ENCODE data around the gene PCP2.
A peak's percentile ranks its signal among the peaks of the same experiment; 100 is the strongest.

PCP2 gene

GRCh38 chr19:7638802-7639465 is 5.4 kb upstream of the PCP2 start:
- no peak for DNase-seq (ENCODE audit: low read depth)

GRCh38 chr19:7637374-7638256 is 4.1 kb upstream of the PCP2 start:
- DNase-seq (ENCODE audit: low read depth), result no peak

GRCh38 chr19:7636691-7637373 is 3.3 kb upstream of the PCP2 start, which contains the start of gene STXBP2:
Gene STXBP2, plus strand, starts transcription at chr19:7637110. Its CDS starts 40 bp downstream, at chr19:7637150.
- peak; percentile 90 for DNase-seq (ENCODE audit: low read depth)

GRCh38 chr19:7636317-7636690 is 2.8 kb upstream of the PCP2 start:
- no peak for DNase-seq (ENCODE audit: low read depth)

DNA sequence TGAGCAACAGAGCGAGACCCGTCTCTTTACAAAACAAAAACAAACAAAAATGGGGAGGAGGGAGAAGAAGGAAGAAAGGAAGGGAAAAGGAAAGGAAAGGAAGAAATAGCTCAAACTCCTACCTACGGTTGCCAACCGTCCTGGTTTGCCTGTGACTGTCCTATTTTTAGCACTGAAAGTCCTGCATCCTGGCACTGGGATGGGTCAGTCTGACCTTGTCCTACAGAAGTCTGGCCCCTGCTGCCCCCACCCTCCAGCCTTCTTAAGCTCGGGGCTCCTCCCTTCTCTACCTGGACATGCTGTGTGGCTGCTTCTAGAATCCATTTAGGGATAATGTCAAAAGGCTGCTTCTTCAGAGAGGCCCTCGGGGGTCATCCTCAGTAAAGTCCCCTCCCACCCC is 2.2 kb upstream of the PCP2 start:
- DNase-seq (ENCODE audit: low read depth), result no peak

GRCh38 chr19:7632340-7633203 is 947 bp downstream of the PCP2 start:
- DNase-seq (ENCODE audit: low read depth), result no peak

- DNase-seq (ENCODE audit: low read depth), result no peak
Observed at GRCh38 chr19:7631577-7631976, 1.9 kb downstream of the PCP2 start.

- peak; percentile 88 for DNase-seq (ENCODE audit: low read depth)
Observed at GRCh38 chr19:7629347-7630054, 4.0 kb downstream of the PCP2 start, which contains the start of the genes PET100 and XAB2. Gene PET100, plus strand, starts transcription at chr19:7629793. Its CDS starts 41 bp downstream, at chr19:7629834. Gene XAB2, minus strand, starts transcription at chr19:7629545. Its CDS starts 18 bp downstream, at chr19:7629527.

DNA sequence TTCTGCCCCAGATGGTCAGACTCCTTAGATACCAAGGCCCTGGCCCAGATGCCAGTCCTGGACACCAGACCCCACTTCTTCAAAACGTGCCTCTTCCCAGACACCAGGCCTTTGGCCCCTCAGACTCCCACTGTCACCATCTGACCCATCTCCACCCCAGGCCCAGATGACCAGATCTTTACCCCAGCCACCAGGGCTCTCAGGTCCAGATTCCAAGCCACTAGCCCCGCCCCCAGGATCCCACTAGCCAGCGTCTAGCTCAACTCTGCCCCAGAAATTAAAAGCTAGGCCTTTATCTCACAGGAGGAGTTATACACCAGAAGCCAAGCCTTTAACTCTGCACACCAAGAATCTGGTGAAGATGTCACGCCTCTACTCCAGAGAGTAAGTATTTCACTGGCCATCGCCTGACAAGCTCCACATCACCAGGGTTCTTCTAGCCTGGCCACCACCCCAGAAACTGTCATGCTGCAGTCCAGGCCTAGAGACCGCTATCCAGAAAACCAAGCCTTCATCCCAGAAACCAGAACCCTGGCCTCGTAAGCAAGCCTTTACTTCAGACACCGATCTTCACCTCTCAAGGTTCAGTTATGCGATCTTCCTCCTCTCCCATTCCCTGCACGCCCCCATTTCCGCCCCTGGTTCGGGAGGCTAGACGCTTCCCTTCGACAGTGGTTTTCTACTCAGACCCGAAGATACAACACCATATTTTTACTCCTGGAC is 4.8 kb downstream of the PCP2 start:
- DNase-seq (ENCODE audit: low read depth), result no peak

DNA sequence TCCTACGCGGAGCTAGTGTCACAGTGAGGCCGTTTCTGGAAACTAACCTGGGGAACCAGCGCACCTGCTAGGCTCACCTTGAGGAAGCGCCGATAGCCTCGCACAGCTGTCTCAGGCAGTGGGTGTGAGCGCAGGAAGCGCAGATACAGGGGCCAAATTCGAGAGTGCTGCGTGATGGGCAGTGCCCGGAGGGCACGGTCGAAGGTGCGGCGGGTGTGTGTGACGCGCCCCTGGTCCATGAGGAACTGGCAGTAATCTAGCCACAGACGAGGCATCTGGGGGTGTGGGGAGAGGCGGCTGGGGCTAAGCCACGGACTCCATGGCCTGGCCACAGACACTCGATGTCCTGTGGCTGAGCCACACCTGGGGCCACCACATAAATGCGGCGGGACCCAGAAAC is 6.4 kb downstream of the PCP2 start:
- DNase-seq (ENCODE audit: low read depth), result no peak

DNA sequence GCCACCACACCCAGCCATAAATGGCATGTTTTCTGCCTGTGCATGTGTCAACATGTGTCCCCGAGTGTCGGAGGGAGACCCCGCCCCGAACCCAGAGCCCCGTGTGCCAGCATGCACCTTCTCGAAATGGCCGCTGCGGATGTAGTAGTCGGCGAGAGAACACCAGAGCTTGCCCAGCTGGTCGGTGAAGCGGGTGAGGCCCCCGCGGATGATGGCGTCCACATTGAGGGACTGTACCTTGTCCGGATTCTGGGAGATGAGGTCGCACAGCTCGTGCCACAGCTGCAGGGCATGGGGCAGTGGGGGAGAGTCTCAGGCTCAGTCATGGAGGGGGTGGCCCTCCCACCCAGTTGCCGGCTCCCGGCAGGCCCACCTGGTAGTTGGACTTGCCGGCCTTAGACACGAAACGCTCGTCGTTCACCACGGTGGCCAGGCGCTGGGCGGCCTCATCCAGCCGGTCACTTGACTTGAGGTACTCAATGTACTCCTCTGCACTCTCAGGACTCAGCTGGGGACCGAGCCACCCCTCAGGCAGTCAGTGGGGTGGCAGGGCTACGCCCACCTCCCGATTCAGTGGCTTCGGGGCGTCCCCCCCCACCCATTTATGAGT is 7.7 kb downstream of the PCP2 start:
- no peak for DNase-seq (ENCODE audit: low read depth)

- DNase-seq (ENCODE audit: low read depth), result no peak
Observed at GRCh38 chr19:7624810-7625209, 8.7 kb downstream of the PCP2 start.

- DNase-seq (ENCODE audit: low read depth), result no peak
Observed at GRCh38 chr19:7623725-7624603, 9.6 kb downstream of the PCP2 start.

DNA sequence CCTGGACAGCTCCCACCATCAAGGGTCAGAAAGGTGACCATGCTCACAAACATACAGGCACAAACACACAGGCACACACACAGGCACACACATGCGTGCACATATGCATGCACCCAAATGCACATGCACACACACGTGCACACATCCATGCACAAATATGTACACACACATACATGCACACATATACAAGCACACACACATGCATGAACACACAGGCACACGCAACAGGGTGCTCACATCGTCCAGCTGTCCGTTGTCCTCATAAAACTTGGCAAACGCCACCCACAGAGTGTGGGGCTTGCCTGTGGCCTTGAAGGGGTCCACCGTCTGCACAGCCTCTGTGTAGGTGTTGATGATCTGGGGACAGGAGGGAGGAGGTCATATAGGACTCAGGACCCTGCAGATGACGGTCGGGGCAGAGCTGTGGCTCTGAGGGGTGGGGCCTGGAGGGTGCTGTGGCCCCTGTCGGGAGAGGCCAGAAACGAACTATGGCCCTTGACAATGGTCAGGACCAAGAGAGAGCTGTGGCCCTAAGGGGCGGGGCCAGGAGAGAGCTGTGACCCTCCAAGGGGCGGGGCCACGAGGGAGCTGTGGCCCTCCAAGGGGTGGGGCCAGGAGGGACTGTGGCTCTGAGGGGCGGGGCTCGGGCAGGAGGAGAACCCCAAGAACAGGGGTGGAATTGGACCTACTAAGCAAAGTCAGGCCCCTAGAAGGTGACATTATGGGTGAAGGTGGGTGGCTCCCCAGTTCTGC is 10.4 kb downstream of the PCP2 start:
- no peak for DNase-seq (ENCODE audit: low read depth)

GRCh38 chr19:7620442-7621412 is 12.8 kb downstream of the PCP2 start:
- no peak for DNase-seq (ENCODE audit: low read depth)

DNA sequence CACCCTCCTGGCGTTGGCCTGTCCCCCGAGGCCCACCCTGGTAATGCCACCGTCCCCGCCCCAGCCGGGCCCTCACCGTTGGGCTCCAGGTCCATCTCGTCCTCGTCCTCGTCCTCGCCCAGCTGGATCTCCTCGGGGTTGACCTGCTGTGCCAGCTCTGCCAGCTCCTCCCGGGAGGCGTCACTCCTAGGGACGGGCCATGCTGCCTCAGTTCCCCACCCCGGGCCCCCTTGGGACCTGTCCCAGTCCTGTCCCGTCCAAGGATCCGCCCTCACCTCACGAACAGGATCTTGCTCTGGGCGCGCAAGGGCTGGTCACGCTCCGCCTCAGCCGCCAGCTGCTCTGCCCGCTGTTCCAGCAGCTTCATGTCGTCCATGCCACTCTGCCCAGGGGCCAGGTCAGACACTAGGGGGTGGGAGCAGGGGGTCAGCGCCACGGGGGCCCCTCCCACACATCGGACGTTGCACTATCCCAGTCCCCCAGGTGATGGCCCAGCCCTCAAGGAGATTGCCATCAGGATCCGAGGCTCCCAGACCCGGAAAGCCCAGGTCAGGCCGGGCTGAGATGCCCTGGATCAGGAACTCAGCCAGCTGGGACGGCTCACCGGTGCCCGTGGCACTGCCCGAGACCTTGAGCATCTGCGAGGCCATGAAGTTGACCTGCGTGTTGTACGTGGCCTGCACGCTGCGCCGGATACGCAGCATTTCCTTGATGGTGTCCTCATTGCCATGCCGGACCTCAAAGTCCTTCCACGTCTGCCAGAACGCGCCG is 13.7 kb downstream of the PCP2 start:
- no peak for DNase-seq (ENCODE audit: low read depth)

Data from activated T-helper 9 cell treated with anti-CD3 and anti-CD28 coated beads, Interleukin-2, amount 50 U/mL, for 16 hours (primary cell).